ENCODE results near the gene MANF.

Gene MANF

DNA sequence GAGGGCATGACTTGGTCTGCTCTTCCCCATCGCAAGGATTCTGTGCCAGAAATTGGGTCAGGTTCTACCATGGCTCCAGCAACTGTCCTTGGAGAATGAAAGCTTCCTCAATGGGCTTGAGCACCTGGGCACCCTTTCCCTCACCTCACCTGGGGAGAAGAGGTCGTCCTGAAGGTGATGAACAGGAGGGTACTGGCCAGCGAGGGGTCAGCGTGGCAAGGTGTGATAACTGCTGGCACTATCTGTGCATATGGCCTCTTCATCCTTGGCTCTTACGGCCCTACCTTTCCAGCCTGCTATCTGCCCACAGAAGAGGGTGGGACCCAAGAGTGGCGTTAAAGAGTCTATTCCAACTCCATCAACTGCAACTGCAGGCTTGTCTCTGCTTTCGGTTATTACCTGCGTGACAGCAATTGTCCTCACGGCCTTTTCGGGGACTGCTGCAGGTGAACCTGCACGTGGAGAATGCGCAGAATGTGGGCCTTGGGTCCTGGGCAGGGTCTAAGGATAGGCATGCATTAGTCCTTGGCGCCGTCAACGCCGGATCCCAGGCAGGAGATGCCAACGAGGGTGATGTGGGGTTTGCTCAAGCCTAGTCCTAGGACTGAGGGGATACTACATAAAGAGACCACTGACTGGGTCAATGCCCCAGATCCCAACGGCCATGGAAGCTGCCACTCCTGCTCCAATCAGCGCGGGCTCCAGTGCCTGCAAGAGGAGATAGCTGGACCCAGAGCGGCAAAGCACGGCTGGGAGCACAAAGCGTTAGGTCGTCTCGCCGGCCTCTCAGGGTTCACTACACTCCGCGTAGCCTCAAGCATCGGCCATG, 5.4 kb downstream of the MANF start:
- DNase-seq = no peak

DNA sequence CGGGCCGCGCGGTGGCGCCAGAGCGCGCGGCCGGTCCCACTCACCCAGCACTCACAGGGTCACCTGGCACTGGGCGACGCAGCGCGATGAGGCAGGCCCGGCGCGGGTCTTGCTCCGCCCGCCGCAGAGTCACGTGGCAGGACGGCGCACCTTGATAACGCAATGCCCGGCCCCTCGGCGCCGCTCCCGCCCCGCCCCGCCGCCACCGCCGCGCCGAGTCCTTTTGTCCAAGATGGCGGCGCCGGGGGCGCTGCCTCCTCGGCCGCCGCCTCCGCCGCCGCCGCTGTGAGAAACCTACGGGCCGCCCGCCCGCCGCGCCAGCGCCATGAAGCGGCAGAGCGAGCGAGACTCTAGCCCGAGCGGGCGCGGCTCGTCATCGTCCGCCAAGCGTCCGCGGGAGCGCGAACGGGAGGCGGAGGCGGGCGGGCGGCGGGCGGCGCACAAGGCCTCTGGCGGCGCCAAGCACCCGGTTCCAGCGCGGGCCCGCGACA, 6.0 kb downstream of the MANF start, which contains the start of gene RBM15B:
Gene RBM15B, plus strand, starts transcription at position 211 of the 491 bp plus-strand sequence. Its CDS starts 115 bp downstream, at position 326.
- peak; percentile 97 for DNase-seq

DNA sequence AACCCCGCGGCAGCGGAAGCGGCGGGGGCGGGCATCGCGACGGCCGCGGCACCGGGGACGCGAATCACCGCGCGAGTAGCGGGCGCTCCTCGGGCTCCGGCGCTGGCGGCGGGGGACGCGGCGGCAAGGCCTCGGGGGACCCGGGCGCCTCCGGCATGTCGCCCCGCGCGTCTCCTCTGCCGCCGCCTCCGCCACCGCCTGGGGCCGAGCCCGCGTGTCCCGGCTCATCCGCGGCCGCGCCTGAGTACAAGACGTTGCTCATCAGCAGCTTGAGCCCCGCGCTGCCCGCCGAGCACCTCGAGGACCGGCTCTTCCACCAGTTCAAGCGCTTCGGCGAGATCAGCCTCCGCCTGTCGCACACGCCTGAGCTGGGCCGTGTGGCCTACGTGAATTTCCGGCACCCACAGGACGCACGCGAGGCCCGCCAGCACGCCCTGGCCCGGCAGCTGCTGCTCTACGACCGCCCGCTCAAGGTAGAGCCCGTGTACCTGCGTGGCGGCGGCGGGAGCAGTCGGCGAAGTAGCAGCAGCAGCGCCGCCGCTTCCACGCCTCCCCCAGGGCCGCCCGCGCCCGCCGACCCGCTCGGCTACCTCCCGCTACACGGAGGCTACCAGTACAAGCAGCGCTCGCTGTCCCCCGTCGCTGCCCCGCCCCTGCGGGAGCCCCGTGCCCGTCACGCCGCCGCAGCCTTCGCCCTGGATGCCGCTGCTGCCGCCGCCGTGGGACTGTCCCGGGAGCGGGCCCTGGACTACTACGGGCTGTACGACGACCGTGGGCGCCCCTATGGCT, 6.7 kb downstream of the MANF start:
- peak; percentile 60 for DNase-seq

DNA sequence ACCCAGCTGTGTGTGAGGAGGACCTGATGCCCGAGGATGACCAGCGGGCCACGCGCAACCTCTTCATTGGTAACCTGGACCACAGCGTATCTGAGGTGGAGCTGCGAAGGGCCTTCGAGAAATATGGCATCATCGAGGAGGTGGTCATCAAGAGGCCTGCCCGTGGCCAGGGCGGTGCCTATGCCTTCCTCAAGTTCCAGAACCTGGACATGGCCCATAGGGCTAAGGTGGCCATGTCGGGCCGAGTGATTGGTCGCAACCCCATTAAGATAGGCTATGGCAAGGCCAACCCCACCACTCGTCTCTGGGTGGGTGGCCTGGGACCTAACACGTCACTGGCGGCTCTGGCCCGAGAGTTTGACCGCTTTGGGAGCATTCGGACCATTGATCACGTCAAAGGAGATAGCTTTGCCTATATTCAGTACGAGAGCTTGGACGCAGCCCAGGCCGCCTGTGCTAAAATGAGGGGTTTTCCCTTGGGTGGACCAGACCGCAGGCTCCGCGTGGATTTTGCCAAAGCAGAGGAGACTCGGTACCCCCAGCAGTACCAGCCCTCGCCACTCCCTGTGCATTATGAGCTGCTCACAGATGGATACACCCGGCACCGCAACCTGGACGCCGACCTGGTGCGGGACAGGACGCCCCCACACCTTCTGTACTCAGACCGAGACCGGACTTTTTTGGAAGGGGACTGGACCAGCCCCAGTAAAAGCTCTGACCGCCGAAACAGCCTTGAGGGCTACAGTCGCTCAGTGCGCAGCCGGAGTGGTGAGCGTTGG, 7.5 kb downstream of the MANF start:
- DNase-seq = no peak

DNA sequence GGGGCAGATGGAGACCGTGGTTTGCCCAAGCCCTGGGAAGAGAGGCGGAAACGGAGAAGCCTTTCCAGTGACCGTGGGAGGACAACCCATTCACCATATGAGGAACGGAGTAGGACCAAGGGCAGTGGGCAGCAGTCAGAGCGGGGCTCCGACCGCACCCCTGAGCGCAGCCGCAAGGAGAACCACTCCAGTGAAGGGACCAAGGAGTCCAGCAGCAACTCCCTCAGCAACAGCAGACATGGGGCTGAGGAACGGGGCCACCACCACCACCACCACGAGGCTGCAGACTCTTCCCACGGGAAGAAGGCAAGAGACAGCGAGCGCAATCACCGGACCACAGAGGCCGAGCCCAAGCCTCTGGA, 8.0 kb downstream of the MANF start:
- DNase-seq = no peak

DNA sequence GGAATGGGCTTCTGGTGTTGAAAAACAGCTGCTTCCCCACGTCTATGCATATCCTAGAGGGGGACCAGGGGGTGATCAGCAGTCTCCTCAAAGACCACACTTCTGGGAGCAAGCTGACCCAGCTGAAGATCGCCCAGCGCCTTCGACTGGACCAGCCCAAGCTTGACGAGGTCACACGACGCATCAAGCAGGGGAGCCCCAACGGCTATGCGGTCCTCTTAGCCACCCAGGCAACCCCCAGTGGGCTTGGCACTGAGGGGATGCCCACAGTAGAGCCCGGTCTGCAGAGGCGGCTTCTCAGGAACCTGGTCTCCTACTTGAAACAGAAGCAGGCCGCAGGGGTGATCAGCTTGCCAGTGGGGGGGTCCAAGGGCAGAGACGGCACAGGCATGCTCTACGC, 8.5 kb downstream of the MANF start:
- no peak for DNase-seq

DNA sequence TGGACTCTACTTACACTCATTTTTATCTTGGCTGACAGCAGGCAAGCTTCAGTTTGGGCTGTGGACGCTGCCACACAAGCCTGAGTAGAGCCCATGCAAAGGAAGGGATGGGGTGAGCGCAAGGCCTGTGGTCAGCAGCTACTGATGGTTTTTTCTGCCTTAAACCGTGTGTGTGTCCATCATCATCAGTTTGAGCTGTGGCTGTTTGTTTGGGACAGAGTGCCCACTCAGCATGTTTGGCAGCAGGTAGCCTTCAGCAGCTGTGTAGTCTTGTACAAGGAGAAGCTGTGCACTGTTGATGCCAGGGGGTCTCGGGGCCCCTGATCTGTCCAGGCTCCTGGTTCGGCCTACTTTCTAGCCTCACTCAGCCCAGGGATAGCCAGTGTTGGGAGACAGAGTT, 9.4 kb downstream of the MANF start:
- no peak for DNase-seq

DNA sequence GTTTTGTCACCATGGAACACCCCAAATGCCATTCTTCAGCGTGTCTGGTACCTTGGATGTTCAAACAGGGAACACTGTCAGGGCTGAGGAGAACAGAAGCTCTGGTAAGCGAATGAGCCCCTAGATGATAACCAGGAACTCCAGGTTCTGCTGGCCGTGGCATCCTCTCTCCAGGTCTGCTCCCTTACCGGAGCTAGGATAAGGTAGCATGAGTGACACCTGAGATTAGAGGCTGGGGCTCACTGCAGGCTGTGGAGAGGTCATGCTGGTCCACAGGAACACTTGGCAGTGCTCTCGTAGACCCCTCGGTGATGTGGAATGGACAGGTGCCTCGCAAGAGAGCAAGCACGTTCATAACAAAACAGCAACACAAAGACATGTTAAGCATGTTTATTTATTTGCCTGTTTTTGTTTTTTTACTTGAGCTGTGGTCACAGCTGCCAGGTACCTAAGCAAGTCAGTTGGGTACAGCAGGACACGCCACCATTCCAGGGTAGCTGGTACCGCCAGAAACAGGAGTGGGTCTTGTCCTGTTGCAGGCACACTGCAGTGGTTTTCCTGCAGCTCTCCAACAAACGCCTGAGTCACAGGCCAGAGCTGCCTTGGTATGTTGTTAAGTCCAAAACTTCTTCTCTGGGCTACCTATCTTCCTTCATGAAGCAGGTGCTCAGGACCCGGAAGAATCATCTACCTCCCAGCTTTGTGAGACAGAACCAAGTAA, 10.6 kb downstream of the MANF start:
- DNase-seq = no peak

DNA sequence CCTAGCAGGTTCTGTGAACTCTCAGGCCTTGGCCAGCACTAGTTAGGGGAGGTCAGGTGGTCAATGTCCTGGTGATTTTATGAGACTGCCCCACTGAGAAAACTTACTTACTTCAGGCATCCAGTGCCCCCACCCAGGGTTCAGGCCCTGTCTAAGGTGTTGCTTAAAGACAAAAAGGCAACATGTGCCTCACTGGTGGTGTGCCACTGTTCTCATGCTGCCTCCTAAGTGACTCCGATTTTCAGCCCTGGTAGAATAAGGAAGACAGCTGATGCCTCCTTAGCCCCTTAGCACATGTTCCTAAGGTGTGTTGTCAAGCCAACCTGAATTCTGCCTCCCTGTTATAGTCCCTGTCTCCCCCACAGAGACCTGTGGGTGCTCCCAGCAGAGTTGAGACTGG, 11.3 kb downstream of the MANF start:
- no peak for DNase-seq

DNA sequence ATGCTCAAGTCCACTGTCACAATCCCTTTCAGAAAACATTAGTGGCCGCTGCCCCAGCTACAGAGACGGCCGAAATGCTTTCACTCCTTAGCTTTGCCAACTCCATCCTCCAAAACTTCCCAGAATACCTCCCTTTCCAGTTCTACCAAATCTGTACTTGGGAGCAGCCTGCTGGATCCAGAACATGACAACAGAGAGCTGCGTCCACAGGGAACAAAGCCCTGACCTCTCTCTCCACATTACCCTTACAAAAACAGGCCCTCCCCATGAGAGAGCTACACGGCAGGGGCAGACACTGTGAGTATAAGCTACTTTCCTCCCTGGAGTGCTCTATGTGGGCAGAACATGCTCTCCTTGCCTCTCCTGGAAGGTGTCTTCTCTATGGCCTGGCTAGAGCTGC, 12.3 kb downstream of the MANF start:
- no peak for DNase-seq

DNA sequence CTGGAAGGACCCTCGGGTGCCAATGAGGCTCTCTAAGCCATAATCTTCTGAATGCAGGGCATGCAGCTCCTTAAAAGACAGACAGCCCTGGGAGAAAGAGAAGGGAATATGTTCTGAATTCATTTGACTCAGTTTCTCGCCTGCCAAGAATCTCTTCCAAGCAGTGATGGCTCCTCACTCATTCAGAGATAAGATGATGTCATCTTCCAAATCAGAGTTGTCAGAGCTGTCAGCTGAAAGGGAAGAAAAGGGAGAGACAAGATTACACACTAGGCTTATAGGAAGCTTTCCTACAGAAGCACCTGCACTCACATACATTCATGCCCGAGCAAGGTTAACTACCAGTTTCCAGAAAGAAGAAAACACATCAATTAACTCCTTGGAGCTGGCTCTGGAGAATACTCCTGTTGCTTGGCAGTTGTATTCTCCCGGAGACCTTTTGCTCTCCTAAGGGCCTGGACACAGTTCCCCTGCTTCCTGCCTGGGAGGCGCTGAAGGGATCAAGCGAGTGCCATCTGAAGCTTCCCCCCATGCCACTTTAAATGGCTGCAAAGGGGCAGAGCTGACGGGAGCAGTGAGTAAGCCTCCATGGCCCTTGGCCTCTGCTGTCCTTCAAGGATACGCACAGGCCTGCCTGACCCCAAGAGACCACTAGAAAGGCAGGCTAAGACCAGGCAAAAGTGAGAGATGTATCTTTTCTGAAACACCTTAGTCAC, 13.7 kb downstream of the MANF start:
- DNase-seq = no peak

DNA sequence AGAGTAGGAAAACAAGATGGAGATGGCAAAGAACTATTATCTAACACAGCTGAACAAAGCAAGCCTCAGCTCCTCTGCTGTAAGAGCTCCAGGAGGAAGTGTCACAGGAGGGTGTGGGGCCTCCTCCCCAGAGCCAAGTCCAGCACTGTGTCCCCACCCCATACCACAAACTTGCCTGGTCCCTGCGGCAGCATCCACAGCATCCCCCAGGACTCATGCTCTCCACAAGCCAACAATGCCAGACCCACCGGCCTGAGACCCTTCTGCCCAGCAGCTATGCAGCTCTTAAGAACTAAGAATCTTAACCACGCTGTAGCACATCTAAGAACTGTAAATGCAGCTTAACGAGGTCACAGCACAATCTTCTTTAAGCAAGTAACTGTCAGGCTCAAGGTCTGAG, 15.1 kb downstream of the MANF start:
- no peak for DNase-seq

DNA sequence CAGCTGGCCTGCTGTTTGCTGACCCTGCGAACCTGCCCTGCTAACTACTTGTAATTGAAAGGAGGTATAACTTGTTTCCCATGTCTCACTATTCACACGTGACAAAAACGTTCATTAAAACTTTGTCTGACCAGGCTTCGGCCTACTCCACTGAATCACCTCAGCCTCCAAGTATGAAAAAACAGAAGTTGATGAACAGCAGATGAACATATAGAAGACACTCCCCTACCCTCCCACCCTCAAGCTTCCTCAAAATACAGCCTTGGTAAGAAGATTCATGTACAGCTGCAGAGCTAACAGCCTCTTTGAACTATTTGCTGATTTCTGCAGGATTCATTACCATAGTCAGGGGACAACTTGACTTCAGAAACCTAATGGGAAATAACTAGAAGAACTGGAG, 16.6 kb downstream of the MANF start:
- no peak for DNase-seq

DNA sequence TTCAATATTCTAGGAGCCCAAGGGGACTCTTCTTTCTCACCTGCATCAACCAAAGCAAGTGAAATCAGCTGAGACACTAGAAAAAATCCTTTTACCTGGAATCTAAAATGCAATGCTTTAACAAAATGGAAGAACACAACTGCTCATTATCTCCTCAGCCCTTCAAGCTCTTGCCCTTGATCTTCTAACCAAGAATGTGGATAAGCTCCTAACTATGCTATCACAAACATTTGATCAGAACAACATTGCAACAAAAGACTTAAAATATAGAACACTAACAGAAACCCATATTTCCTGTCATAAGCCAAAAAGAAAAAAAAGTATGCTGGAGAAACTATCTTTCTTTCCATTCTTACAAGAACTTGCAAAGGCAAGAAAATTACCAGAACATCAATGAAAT, 18.6 kb downstream of the MANF start:
- no peak for DNase-seq

DNA sequence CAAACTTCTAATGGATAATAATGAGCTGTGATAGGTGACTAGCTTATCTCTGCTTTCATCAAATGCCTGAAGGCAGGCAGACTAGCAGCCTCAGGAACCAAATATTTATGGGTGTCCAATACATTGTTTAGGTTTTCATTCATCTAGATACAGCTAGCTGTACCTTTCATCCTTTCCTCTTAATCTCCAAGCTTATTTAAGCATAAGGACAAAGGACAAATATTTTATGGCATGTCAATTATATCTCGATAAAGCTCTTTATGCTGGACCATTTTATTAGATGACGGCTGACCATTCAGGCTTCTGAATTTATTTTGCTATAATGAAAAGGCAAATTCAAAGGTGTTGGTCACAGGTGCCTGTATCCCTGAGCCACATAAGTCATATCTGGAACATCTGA, 22.9 kb downstream of the MANF start:
- no peak for DNase-seq

DNA sequence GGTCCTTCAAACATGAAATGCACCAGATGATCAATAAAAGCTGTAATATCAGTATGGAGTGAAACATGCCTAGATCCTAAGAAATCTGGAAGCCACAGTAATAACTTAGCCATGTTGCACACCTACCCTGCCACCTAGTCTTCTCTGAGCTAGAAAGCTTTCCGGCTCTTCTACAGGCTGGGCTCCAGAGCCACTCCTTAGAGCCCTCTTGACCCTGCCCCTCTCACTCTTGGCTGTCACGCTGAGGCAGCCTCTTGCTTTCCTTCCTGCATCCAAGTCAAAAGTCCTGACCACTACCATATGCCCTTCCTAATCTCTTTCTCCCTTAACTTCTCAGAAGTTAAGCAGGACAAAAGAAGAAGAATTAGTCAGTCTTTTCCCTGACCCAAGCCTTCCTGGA, 23.7 kb downstream of the MANF start:
- DNase-seq = no peak

DNA sequence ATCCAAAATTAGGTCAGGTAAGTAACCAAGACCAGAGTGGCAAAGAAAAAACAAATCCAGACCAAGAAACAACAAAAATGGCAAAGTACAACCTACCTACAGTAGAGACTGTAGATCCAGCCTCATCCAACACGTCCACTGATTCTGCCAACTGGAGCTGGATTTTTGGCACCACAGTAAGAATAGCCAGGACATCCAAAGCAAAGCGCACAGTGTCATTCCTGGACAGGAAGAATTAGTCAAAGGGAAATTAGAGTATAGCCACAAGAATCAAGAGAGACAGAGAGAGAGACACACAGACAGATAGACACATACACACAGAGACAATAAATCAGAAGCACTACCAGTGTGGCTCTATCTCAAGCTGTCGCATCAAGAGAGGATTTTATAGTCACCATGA, 37.1 kb downstream of the MANF start:
- DNase-seq = no peak

DNA sequence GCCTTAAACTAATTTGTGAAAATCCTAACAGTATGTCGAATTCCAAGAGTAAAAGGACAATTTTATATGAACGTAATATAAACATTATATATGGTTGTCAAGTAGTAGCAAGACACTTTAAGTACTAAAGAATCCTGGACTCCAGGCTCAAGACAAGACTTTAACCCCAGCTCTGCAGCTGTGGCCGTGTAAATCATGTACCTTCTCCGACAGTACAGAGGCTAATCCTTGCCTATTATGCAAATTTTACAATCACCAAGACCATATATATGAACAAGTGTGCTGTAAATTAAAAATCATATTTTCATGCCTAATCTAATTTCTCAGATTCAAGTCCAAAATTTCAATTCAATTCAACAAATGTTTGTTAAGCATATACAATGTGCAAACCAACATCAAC, 41.8 kb downstream of the MANF start:
- DNase-seq = no peak

DNA sequence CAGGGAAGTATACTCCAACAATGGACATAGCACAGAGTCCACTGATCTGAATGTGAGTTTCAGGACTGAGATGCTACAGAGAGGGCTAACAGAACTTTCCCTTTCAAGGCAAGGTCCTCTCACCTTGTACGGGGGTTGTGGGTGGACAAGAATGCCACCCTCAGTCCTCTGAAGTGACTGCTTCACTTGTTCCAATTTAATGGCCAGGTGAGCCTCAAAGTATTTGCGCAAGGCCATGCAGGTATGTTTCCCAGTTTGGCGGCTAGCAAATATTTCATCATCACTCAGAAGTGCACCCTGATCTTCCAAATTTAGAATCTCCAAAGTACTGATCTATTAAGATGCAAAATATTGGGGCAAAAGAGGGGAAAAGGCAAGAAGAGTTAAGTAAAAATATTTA, 44.0 kb downstream of the MANF start:
- no peak for DNase-seq

DNA sequence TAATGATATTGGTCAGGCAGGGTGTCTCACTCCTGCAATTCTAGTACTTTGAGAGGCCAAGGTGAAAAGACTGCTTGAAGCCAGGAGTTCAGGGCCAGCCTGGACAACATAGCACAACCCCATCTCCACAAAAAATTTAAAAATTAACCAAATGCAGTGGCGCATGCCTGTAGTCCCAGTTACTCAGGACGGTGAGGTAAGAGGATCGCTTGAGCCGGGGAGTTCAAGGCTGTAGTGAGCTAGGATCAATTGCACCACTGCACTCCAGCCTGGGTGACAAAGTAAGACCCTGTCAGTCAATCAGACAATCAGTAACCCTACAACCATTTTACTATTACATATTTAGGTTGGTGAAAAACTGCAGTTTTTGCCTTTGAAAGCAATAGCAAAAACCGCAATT, 49.0 kb downstream of the MANF start:
- DNase-seq = no peak

DNA sequence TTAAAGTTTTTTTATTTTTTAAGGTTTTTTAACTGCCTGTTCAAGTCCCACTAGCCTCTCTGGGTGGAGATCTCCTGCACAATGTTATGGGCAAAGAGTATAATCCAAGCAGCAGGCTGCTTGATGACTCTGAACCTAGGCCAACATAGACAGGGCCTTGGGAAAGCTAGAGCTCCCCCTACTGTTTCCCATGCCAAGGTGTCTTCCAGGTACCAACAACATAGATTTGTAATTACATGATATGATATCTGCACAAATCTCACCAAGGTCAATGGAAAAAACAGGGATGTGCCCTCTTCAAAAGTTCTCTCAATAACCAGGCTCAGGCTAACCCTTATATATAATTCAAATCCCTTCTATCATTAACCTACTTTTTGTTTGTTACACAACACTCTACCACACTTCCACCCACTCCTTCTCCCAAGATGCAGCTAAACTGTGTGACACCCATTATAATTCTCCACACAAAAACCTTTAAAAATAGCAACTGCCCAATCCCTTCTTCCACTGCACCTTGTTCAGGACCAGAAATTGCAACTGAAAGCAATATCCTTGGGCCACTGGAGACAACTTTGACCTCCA, 49.7 kb downstream of the MANF start:
- DNase-seq = peak; percentile 52

All from stimulated activated CD4-positive, alpha-beta T cell treated with anti-CD3 and anti-CD28 coated beads, Interleukin-15, amount 100 ng/mL, for 24 hours (primary cell).